ENCODE data around the gene GLUL. TPM values are rescaled to one million over a fixed set of nuclear protein-coding genes. Genes with fewer than 3 reads are reported as not detected.

Gene GLUL
- total and polyA plus RNA-seq, 7 donors = 1,157 to 6,689 (median 2,051) TPM

GRCh38 chr1:182357171-182357570 lies 34.4 kb downstream of the GLUL start:
- Histone ChIP-seq H3K27ac (peak overlapping the region; percentile 81), H3K4me3 (no peak overlapping the region), H3K27me3 (ENCODE audit: insufficient read depth in 3 of 3, low read length in 2 of 3) (no peaks in the 10 kb centered on the region), H3K4me1 (peaks cover 32% of the 10 kb centered on the region), H3K36me3 (ENCODE audit: insufficient read depth in 1 of 2, low read depth in 1 of 2) (no peaks in the 10 kb centered on the region), H3K9me3 (no peaks in the 10 kb centered on the region)
- no peak for TF ChIP-seq CTCF (IDR thresholded peaks at IDR 0.05)
- intact Hi-C loops (cut with DNase I) = no loop called here
- WGBS, 3 donors = 72 to 82% (median 74%) methylated on average over 2 of the region's 2 CpGs
- ATAC-seq (no peak), DNase-seq (no peak)

GRCh38 chr1:182355723-182356098 lies 35.9 kb downstream of the GLUL start:
- Histone ChIP-seq H3K27me3 (ENCODE audit: insufficient read depth in 3 of 3, low read length in 2 of 3) (no peaks in the 10 kb centered on the region), H3K9me3 (no peaks in the 10 kb centered on the region), H3K4me1 (peaks cover 40% of the 10 kb centered on the region), H3K4me3 (no peak overlapping the region), H3K27ac (no peak overlapping the region), H3K36me3 (ENCODE audit: insufficient read depth in 1 of 2, low read depth in 1 of 2) (no peaks in the 10 kb centered on the region)
- 66 to 93% (median 91%) methylated on average over 2 of the region's 2 CpGs for WGBS, 3 donors
- intact Hi-C loops (cut with DNase I) = no loop called here
- TF ChIP-seq CTCF (IDR thresholded peaks at IDR 0.05) = no peak
- no peak for ATAC-seq
- DNase-seq = no peak

DNA sequence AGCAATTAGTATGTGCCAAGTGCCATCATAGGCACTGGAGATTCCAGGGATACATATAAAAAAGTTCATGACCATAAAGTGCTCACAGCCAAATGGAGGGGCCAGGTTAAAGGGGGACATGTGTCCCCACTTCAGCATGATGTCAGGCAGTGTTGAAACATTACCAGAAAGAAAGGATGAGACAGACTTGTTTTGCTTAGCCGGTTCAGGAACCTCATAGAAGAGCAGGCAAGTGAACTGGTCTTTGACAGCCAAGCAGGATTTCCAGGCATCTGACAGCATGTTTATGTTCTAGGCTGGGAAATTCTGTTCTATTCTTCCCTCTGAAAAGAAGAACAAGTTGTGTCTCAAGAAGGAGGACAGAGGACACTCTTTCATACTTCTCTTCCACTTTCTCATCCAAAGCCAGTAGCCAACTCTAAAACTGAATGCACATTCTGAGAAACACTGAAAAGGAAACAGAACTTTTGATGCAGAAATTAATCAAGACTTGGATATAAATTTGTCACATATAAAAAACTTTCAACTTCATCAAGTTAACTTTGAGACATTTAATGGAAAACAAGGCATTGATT lies 39.7 kb downstream of the GLUL start:
- H3K9me3 ChIP-seq = no peaks in the 10 kb centered on the region
- peaks cover 25% of the 10 kb centered on the region for H3K4me1 ChIP-seq
- H3K27ac ChIP-seq = peak overlapping the region; percentile 87
- no peak for TF ChIP-seq CTCF (IDR thresholded peaks at IDR 0.05)
- intact Hi-C loops (cut with DNase I) = loop anchor here in 1 of 2 donors (2.0 kb wide), 1 partner anchor 39 kb away; the partner anchor contains the start of gene GLUL
- no peaks in the 10 kb centered on the region for H3K36me3 ChIP-seq (ENCODE audit: insufficient read depth in 1 of 2, low read depth in 1 of 2)
- 35 to 50% (median 36%) methylated on average over 1 of the region's 1 CpG for WGBS, 3 donors
- ATAC-seq (peak; percentile 30 to 67 (median 54)), DNase-seq (no peak)
- no peak overlapping the region for H3K4me3 ChIP-seq
- no peaks in the 10 kb centered on the region for H3K27me3 ChIP-seq (ENCODE audit: insufficient read depth in 3 of 3, low read length in 2 of 3)

DNA sequence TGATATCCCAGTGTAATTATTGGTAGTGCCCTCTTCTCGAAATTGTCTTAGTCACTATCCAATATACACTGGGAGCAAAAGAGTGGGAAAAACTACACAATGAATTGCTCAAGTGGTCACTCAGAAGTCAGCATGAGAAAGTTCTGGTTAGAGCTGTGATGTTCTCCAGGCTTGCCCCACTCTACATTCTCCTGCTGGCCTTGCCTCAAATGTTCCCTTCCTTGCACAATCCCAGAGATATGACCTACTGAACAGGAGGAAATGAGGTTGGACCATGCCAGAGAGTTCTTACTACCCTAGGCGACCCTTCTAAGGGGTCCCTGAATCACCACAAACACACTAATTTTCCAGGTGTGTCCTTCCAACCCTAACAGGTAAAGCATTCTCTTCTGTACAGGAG lies 40.8 kb downstream of the GLUL start:
- intact Hi-C loops (cut with DNase I) = loop anchor here in 1 of 2 donors (2.0 kb wide), 1 partner anchor 40 kb away; the partner anchor contains the start of gene GLUL
- DNase-seq = peak in 1 of 2 donors; percentile 38
- Histone ChIP-seq H3K27me3 (ENCODE audit: insufficient read depth in 3 of 3, low read length in 2 of 3) (no peaks in the 10 kb centered on the region), H3K4me1 (peaks cover 25% of the 10 kb centered on the region), H3K27ac (peak overlapping the region; percentile 87), H3K9me3 (no peaks in the 10 kb centered on the region), H3K4me3 (no peak overlapping the region), H3K36me3 (ENCODE audit: insufficient read depth in 1 of 2, low read depth in 1 of 2) (no peaks in the 10 kb centered on the region)
- peak; percentile 54 to 74 (median 72) for ATAC-seq
- TF ChIP-seq CTCF (IDR thresholded peaks at IDR 0.05) = no peak
- 53 to 76% (median 54%) methylated on average over 2 of the region's 2 CpGs for WGBS, 3 donors

Data from psoas muscle (tissue), 8 donors.